Measurements from ENCODE around the gene BRICD5.

Gene BRICD5

GRCh38 chr16:2237493-2238149 is 27.0 kb upstream of the BRICD5 start:
- peak; percentile 22 for DNase-seq (ENCODE audit: low spot score)

DNA sequence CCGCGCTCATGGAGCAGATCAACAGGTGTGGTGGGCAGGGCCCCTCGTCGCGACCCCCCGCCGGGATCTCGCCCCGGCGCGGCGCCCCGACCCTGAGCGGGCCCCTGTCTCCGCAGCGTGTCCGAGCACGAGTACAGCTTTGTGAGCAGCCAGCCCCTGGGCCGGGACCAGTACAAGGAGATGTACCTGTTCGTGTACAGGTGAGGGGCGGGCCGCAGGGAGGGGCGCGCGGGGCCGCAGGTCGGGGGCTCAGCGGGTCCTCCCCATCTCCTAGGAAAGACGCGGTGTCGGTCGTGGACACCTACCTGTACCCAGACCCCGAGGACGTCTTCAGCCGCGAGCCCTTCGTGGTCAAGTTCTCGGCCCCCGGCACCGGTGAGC is 26.4 kb upstream of the BRICD5 start:
- DNase-seq (ENCODE audit: low spot score), result no peak

GRCh38 chr16:2236337-2237101 is 25.9 kb upstream of the BRICD5 start, which contains the start of gene DNASE1L2:
DNASE1L2 (plus strand) TSS chr16:2236444; CDS start chr16:2236817, 373 bp downstream.
- peak; percentile 75 for DNase-seq (ENCODE audit: low spot score)

DNA sequence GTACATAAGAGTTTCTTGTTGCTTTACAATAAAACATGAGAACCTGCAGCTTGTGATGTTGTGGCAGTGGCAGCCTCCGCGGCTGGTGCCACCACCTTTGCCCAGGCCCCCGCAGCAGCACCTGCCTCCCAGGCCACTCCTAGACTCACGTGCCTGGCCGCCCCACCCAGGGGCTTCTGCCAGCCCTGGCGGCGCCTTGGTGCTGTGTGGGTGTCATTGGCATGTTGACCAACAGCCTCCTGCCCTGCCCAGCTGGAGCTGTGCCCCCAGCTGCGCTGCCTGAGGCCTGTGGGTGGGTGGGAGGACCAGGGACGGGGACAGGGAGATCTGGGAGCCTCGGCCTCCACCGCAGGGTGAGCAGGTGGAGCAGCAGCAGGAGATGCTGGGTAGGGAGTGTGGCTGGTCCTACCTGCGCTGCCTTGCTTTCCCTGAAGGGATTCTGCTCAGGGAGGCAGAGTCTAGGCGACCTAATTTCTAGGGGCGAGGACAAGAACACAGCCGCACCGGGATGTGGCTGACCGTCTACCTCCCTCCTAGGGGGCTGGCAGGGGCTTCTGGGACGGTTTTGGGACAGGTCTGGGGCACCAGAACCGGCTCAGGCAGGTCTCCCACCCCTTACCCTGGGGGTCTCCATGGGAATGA is 25.2 kb upstream of the BRICD5 start:
- no peak for DNase-seq (ENCODE audit: low spot score)

DNA sequence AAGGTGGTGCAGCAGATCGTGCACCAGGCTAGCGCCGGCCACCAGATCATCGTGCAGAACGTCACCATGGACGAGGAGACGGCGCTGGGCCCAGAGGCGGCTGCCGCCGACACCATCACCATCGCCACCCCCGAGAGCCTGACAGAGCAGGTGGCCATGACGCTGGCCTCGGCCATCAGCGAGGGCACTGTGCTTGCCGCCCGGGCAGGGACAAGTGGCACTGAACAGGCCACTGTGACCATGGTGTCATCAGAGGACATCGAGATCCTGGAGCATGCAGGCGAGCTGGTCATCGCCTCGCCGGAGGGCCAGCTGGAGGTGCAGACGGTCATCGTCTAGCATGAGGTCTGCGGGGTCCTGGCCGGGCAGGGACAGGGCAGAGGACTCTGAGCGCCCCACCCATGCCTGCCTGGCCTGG is 24.6 kb upstream of the BRICD5 start:
- no peak for DNase-seq (ENCODE audit: low spot score)

GRCh38 chr16:2234813-2235170 is 24.1 kb upstream of the BRICD5 start:
- no peak for DNase-seq (ENCODE audit: low spot score)

DNA sequence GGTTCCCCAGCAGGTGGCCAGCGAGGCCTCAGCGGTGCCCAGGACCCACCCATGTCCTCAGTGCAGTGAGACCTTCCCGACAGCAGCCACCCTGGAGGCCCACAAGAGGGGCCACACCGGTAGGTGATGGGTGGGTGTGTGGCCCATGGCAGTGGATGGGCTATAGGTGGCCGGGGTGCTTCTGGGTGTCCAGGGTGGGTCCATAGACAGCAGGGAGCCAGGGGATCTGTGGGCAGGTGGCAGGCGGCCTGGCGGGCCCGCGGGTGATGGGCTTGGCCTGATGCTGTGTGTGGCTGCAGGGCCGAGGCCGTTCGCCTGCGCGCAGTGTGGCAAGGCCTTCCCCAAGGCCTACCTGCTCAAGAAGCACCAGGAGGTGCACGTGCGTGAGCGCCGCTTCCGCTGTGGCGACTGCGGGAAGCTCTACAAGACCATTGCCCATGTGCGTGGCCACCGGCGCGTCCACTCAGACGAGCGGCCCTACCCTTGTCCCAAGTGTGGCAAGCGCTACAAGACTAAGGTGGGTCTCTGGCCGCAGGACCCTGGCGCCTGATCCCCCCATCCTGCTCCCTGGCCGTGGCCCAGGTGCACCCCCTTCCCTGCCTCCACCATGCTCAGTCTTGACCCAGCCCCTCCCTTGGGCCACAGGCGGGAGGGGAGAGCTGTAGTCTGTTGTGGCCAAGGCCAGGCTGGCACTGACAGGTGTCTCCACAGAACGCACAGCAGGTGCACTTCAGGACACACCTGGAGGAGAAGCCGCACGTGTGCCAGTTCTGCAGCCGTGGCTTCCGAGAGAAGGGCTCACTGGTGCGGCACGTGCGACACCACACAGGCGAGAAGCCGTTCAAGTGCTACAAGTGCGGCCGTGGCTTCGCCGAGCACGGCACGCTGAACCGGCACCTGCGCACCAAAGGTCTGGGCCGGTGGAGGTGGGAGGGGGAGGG is 23.5 kb upstream of the BRICD5 start:
- DNase-seq (ENCODE audit: low spot score), result no peak

- no peak for DNase-seq (ENCODE audit: low spot score)
Observed at GRCh38 chr16:2233046-2233775, 22.5 kb upstream of the BRICD5 start.

DNA sequence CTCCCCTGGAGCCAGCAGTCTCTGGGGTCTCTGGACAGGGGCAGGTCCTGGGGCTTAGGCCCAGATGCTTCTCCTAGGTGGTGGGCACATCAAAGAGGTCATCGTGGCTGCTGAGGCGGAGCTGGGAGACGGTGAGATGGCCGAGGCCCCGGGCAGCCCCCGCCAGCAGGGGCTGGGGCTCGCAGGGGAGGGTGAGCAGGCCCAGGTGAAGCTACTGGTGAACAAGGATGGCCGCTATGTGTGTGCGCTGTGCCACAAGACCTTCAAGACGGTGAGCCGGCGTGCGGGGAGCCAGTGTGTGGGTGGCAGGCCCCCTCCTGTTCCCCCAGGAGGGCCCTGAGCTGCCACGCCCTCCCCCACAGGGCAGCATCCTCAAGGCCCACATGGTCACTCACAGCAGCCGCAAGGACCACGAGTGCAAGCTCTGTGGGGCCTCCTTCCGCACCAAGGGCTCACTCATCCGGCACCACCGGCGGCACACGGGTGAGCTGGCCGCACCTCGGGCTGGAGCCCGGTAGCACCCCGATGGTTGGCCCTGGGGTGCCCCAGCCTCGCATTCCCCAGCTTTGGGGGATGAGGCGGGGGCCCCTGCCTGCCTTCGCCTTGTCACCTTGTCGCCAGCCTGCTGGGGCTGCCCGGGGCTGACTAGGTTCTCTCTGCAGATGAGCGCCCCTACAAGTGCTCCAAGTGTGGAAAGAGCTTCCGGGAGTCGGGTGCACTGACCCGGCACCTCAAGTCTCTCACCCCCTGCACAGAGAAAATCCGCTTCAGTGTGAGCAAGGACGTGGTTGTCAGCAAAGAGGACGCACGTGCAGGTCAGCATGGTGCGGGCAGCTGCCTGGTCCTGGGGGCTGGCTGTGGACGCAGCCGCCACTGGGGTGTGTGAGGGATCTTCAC is 21.7 kb upstream of the BRICD5 start:
- DNase-seq (ENCODE audit: low spot score), result no peak

DNA sequence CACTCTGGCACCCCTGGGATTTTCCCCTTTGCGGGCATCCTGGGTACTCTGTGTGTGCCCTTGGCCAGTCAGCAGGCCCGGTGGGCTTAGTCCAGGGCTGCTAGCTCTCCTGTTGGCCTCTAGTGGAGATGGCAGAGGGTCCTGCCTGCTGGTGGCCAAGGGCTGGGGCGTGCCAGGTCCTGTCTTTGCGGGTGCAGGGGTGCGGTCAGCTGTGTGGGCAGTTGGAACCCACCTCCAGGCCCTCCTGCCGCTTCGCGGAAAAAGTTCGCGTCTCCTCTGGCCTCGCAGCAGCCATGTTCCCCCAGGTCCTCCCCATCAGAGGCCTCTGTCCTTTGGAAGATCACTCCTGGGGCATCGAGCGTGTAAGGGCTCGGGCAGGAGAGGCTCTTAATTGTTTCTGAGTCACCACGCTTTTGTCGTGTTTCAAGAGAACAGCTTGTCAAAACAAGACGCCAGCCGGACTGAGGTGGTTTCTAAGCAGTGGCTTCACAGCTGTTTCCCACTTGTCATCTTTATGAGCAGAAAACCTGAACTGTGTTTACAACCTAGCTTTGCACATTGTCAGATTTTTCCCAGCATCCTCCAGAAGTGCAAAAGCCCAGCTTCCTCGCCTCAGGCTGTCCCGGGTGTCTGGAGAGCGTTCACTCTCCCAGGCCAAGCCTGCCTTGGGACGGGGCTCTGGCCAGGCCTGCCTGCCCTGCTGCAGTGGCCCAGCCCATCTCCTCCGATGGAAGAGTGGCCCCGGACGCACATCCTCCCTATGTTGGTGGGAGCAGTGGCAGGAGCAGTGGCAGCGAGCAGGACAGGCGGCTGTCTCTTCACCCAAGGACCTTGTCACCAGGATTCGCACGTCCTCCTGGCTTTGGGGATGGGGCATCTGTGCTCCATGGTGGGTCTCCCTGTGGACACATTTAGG is 20.6 kb upstream of the BRICD5 start:
- DNase-seq (ENCODE audit: low spot score), result no peak

- DNase-seq (ENCODE audit: low spot score), result no peak
Observed at GRCh38 chr16:2230376-2230775, 19.7 kb upstream of the BRICD5 start.

DNA sequence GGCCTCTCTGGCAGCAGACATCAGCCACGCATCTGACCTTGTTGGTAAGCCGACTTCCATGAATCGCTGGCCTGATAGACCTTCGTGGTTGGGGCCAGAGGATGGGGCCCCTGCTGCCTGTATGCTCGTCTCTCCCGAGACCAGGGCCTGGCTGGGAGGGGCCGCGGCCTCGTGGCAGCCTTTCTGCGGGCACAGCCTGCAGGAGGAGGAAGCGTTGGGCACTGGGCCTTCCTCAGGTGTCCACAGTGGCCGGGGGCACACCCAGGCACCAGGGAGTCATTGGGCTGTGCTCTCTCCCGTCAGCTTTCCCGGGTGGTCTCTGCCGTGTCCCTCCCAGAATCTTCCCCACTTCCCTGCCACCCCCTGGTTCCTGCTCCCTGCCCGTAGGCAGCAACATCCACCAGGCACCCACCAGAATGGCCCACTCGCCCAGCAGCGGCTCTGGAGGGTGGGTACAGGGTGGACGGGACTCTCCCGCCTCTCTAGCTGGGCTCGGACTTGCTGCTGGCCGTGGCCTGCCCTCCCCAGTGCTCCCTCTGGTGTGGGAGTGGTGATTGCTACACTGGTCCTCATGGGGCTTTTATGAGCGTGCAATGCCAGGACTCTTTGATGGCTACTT is 19.1 kb upstream of the BRICD5 start:
- no peak for DNase-seq (ENCODE audit: low spot score)

DNA sequence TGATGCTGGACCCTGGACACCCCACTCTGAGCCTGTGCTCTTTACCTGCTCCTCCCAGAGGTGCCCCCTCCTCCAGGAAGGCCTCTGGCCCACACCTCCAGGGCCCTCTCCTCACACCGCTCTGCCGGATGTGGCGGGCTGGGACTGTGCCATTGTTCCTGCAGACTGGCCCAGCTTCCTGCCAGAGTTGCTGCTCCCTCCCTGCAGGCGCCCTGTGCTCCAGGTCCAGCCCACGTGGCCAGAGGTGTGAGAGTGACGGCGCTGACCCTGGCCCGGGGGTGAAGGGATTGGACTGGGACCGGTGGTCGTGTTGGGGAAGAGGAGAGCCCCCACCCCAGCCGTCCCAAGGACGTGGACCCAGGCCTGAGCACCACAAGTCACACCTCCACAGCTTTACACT is 18.4 kb upstream of the BRICD5 start:
- DNase-seq (ENCODE audit: low spot score), result no peak

DNA sequence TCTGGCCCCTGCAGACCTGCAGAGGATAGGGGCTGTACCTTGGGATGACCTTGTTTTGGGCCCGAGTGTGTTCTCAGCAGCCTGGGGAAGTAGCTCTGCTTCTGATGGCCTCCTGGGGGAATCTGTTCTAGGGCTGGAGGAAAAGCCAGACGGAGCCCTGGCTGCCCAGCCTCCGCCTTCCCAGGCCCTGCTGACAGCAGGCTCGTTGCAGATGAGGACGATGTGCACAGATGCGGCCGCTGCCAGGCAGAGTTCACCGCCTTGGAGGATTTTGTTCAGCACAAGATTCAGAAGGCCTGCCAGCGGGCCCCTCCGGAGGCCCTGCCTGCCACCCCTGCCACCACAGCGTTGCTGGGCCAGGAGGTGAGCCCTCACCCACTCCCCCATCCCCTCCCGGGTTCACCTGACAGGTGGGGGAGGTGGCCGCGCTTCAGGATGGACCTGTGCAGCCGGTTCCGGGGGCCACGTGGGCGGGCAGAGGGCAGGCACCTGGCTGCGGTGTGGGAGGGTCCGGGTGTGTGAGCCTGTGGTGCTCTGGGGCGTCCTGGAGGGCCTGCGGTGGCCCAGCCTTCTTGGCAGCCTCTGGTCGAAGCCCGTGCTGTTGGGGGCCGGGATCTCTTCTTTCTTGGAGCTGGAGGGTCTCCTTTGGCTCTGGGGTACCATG is 17.6 kb upstream of the BRICD5 start:
- DNase-seq (ENCODE audit: low spot score), result no peak

DNA sequence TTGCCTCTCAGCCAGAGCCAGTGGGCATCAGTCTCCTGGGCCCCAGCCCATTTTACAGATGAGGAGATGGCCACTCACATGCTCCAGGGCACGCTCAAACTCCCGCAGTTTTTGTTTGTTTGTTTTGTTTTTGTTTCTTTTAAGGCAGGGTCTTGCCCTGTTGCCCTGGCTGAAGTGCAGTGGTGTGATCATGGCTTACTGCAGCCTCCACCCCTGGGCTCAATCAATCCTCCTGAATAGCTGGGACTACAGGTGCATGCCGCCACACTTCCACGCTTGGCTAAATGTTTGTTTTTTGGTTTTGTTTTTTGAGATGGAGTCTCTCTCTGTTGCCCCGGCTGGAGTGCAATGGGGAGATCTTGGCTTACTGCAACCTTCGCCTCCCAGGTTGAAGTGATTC is 16.3 kb upstream of the BRICD5 start:
- no peak for DNase-seq (ENCODE audit: low spot score)

- DNase-seq (ENCODE audit: low spot score), result peak; percentile 53
Observed at GRCh38 chr16:2226245-2226793, 15.7 kb upstream of the BRICD5 start.

GRCh38 chr16:2223942-2224486 is 13.4 kb upstream of the BRICD5 start:
- peak; percentile 81 for DNase-seq (ENCODE audit: low spot score)

Data from AG08396 (cell line).